Amygdala (tissue), 56 donors: ENCODE results near the gene GABRB1.

ENCODE experiments used
- DNase-seq, 56 donors: peaks; one replicate each; lab custom pipeline; 2025; lab: John Stamatoyannopoulos, UW

GABRB1 gene

DNA sequence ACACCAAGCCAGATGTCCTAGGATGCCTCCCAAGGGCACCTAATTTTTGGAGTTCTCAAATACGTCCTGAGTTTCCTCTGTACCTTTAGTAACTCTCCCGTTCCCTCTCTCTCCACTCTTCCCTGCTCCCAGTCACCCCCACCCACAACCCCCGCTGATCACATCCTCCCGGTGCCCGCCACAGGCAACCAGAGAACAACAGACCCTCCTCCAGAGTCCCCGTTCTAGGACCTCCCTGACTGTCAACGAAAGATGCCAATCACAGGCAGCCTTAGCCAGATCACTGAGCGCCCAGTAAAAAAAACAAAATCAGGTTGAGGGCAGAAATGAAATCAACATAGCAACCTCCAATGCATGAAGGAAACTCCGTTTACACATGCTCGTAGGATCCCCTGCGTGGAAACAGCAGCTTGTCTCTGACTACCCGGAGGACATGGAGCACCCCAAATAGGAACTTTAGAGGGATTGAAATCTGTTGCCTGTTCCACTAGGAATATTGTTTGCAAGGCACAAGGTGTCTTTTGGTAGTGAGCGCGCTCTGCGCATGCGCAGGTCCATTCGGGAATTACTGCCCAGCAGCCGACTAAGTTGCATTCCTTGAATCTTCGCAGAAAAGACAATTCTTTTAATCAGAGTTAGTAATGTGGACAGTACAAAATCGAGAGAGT lies at the start of gene GABRB1:
Gene GABRB1, plus strand, starts transcription at position 557 of the 668 bp plus-strand sequence.
- DNase-seq: peak in 55 of 56 donors; percentile 8 to 82 (median 53)

DNA sequence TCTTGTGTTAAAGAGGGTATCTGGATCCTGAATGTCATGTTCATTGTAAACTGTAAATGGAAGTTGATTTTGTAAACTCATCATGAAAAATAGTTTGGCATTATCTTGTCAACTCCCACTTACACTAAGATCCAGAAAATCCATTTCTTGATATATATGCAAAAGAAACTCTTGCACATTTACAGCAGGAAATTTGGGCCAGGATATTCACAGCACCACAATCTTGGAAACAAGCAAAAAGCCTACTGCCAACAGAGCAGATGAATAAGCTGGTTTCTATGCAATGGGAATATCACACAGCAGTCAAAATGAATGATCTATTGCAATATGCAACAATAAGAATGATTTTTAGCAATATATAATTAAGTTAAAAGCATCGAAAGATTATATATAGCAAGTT lies 46.6 kb upstream of the GABRB1 start:
- DNase-seq: no peak

DNA sequence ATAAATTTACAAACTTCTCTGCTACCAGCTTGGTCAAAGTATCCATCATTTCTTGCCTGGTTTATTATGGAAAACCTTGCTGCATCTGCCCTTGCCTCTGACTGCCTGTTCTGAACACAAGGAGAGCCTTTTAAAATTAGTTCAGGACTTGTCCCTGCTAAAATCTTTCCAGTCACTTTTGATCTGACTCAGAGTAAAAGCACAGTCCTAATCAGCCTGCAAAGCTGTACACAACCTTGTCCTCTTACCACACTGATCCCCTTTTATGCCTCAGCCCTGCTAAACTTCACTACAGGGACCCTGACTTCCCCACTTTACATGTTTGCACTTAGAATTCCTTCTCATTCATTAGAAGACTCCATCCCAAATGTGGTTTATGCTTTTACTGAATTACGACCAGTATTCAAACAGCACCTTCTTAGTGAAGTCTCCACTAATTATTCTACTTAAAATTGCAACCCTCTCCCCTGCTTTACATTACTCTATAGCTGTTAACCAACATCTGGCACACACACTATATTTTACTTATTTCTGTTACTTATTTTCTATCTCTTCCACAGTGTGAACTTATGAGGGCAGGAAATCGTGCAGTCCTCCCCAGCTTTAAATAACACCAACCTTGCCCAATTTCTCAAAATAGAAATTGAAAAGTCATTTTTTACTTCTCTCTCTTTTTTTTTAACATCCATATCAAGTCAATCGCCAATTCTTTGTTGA lies 44.3 kb upstream of the GABRB1 start:
- DNase-seq: no peak

DNA sequence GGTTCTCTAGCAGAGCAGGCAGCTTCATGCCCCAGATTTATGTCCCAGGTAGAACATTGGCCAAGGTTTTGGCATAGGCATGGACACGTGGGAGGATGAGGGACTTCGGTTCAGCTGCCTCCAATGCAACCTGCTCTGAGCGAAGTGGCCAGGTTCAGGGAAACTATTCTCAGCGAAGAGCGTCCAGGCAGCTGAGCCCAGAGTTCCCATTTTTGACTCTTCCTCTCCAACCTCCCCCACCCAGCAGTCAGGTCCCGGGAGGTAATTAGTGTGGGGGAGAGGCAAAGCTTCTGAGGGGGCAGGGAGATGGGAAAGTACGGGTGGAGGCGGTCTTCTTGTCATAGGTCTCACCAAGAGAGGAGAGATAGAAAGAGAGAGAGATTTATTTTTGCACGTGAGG lies 39.0 kb upstream of the GABRB1 start:
- DNase-seq: peak in 1 of 56 donors; percentile 27

DNA sequence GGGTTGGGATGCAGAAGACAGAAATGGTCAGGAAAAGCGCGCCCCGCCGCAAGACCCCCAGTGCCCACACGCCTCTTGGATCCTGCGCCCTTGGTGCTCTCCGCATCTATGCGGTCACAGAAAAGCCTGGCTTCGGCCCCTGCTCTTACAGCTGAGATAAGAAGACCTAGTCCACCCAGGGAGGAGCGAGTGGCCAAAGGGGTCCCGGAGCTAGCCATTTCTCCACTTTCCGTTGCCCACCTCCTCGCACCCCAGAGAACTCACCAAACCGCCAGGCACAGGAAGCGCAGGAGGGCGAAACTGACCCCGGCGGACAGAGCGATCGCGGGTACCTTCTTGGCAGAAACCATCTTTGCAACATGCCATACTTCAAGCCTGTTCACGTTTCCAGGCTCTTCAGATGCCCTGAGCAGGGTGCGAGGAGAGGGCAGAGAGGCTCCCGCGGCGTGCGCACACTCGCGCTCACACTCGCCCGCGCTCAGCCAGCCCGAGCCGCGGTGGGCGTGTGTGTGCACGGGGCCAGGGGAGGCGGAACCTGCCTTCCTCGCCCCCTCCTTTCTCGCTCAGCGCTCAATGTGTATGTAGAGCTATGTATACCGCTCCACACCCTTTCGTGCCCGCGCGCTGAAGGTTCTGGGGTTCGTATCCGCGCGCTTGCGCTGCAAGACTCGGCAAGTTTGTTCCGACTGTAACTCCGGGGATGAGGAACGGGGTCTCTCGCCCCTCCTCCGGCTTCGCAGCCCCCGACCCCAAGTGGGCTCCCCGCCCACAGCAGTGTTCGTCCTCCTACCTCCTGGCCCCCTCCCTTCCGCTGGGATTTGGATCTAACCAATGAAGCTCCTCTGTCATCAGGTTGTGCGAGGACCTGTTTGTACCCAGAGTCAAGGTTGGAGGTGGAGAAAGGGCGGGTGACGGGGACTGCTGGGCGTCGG lies 38.0 kb upstream of the GABRB1 start, which contains the start of gene GABRA4:
Gene GABRA4, minus strand, starts transcription at position 507 of the 932 bp plus-strand sequence. Its CDS starts 157 bp downstream, at position 350.
- peak in 37 of 56 donors; percentile 4 to 60 (median 25) for DNase-seq

DNA sequence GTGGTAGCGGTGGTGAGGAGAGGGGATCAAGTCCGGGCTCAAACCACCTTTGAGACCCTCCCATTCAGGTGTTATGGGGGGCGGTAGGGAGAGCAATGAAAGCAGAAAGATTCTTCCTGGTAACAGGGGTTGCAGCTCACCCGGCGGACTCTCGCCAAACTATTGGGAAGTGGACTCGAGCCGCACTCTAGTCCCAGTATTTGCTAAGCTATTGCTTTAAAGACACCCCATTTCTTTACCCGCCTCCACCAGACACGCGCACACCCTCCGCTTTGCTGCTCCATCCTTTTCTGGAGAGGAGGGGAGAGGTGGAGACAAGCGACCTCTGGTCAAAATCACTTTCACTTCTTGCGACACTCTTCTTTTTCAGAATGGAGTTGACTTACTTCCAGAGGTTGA lies 37.4 kb upstream of the GABRB1 start:
- DNase-seq: peak in 9 of 56 donors; percentile 0 to 42 (median 9)

DNA sequence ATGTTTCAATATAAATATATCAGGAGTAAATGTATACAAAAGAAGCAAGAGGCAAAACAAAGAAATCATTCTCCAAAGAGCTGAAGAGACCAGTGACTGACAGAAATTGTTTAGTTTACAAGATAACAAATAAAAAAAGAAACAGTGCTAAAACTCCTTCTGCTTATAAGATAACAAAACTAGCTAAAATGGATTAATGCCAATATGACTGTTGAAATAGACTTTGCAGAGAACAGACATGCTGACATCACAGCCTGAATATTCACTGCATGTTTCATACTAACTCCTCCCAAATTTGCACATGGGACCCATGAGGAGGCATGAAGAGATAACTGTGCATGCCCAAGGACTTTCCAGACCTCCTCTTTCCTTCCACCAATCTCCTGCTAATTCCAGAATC lies 31.8 kb upstream of the GABRB1 start:
- DNase-seq: no peak

DNA sequence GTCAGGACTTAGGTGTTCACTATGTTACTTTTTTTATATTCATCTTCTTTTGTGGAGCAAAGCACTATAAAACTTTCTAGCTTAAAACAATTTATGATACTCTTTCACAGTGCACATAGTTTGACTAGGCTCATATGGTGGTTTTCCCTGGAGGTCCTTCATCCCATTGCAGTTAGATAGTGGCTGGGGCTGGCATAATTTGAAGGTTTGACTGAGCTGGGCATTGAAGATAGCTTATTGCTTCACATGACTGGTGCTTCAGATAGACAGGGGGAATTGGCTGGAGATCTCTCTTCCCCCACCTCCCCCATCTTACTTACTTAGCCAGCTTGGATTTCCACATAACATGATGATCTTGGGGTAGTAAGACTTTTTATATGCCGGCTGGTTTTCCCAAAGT lies 31.0 kb upstream of the GABRB1 start:
- DNase-seq: no peak

DNA sequence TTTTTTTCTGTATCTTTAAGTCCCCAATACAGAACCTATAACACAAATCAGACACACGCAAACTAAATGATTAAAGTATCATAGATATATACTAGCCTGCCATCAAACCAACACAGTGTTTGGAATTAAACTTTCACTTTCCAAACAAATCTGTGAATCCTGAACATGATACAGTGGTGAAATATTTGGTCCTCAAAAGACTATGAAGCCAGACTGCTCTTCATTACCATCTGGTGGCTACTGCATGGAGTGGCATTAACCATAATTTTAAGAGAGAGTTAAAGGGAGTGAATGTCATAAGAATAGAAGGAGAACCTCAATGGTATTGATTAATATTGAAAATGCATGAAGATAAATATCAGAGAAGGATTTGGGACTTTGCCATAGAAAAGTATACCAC lies 28.8 kb upstream of the GABRB1 start:
- DNase-seq: no peak

DNA sequence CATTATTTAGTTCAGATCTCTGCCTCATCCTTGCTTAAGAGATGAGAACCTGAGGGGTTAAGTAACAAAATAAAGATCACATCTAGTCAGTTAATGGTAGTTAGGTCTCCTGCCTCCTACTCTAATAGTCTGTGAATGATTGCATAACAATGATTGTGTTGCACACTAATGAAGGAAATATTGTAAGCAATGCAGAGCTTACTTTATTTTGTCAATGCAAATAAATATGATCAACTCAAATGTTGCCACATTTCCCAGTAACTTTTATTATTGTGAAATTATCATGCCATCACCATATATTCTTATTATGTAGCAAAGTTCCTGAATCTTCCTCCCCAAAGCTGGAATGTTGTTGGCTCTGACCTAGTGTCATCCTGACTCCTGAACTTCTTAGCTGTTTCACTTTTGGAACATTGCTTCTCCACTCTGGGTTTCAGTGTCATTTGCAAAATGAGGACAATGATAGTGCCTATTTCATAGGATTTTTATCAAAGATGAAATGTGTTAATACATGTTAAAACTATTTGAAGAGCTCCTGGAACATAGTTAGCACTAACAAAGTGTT lies 20.9 kb upstream of the GABRB1 start:
- no peak for DNase-seq

DNA sequence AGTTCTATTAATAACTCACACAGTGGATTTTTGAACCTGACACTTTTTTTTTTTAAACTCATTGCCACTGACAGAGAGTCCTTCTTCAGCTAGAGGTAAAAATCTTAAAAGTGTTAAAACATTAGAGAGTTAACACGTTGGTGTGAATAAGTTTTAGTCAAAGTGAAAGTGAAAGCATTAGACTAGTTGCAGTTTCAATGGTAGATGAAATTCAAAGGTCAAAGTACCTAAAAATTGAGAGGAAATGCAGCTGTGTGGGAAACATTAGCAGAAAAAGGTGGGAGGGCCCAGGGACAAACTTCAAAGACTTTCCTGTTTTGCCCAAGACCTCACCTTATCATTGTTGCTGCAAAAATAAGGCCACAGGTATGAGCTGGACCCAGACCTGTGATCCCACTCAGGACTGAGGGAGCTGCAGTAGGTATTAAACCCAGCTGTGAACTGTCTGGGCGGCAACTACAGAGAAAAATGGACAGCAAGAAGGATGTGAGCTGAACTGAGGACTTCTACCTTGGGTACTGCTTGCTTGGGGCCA lies 20.4 kb upstream of the GABRB1 start:
- DNase-seq: no peak

DNA sequence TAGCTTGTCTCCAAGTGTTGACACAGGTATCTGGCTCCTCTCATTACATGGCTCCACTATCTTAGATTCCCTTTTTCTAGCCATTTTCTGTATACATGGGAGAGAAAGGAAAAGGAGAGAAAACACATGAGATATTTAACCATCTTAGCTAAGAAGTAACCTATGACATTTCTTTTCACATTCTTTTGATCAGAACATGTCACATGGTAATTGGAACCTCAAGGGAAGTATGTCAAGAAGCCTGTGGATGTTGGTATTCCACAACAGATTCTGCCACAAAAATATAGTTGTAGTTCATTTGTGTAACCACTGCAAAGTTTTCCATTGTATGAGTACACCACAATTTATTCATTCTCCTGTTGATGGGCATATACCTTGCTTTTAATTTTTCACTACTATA lies 18.7 kb upstream of the GABRB1 start:
- DNase-seq: no peak

DNA sequence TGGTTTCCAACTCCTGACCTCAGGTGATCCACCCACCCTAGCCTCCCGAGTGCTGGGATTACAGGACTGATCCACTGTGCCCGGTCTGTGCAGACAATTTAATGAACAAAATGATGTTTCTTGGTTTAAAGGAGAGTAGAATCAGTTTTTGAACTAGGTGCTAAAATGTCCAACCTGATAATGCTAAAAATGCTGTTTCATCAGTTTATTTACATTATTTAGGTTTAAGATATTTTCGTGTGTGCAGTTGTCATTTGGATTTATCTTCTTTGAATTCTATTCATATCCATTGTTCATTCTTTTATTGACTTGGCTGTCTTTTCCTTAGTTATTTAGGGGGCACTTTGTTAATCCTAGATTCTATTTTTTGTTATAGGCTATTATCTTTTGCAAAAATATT lies 18.0 kb upstream of the GABRB1 start:
- DNase-seq: no peak

DNA sequence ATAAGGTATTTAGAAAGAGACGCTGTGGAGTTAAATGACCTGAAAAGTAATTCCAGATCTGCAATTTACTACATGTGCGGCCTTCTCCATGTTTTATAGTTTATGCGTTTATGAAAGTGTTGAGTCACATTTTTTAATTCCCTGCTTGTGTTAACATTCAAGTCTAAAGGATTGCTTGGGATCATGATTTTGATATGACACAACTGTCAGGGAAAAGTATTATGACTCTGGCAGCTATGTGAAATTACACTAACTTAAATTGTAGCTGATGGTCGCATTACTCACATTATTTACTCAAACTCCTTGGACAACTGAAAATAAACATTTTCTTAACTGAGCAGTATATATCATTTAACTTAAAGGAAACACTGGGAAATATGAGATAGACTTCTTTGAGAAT lies 14.3 kb upstream of the GABRB1 start:
- no peak for DNase-seq

DNA sequence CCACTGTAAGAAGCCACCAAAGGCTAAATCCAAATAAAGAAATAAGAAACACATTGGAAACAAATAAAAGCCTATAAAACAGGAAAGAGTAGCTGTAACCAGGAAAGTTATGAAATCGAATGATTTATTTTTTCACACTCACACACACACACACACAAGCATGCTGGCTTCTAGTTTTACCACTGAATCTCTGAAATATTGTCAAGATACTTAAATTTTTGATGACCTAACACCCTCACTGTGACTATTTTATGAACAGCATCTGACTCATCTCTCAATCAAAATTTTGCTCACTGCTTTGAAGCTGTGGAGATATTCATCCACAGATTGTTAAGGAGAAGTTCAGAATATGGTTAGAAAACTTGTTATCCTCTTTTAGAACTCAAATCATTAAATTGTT lies 13.9 kb upstream of the GABRB1 start:
- no peak for DNase-seq

DNA sequence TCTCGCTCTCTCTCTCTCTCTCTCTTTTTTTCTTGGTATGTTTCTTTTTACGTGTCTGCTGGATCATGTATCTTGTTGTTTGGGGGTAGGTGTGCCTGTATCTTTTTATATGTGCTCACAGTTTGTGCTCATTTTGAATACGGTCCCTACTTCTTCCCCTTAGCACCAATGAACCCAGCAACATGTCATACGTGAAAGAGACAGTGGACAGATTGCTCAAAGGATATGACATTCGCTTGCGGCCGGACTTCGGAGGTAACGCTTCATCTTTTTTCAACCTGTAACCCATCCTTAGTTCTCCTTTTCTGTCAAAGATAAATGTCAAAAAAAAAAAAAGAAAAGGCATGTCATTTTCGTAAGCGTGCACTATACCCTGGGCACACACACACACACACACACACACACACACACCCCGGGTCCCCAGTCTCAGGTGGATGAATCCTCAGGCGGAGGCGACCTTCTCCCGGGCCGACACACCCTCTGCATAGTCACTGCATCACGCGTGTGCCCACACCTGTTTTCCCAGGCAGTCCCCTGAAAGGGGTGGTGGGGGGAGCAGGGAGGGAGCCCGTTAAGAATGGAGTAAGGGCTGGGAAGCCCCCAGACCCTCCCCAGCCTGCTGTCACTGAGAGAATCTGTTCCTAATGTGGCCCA lies 511 bp downstream of the GABRB1 start:
- DNase-seq: peak in 14 of 56 donors; percentile 0 to 57 (median 34)

DNA sequence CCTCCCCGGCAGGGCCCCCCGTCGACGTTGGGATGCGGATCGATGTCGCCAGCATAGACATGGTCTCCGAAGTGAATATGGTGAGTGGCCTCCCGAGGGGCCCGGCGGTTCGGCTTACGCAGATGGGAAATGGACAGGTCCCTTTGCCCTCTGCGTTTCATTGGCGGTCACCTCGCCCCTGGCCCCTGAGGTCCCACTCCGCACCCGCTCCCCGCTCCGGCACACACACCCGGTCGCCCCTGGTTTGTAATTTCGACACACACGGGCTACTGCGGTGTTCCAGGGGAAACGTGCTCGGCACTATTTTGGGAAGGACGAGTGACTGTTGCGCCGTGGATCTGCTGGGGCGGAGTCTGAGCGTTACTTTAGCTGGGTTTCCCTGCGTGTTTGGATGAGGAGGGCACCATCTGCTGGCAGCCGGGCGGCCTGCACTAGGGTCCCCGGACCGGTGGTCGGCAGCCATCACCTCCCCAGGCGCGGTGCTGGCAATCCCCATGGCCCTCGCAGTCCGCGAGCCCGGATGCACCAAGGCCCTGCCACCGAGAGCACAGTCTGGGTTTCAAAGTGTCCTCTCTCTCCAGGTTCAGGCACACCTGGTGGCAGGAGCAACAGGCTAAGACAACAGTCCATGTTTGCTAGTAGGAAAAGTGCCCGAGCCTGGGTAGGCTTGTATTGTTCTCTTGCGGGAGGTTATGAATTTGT lies 1.2 kb downstream of the GABRB1 start:
- peak; percentile 3 to 82 (median 64) for DNase-seq

DNA sequence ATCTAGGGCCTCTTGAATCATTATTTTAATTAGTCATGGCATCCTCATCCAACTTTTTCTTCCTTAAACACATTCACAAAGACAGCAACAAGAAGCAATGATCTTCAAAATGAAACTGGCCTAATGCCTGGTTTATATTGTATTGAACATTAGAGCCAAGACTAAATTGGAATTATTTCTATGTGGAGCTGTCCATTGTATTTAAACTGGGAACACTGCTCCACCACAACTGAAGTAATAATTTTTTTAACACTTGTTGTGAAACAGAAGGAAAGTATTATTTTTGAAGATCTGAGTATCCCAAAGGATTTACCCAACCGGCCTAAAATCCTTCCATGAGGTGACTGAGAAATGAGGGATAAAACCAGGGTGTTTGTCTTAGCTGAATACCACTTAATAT lies 6.9 kb downstream of the GABRB1 start:
- no peak for DNase-seq

DNA sequence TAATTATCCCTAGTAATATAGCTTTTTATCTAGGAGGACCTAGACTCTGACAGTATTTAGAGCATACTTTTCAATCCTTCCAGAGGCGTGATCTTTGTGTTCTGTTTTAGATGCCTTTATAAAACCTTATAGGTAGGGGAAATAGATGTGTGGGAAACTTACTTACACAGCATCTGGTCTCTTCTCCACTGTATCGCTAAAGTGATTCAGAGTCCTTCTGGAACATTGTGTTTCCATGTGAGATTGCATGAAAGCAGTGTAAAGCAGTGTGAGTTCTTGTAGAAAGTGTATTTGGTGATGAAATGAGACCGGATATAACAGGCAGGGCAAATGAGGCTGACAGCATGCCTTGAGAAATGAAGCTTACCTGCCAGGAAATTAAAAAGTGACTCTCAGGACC lies 9.5 kb downstream of the GABRB1 start:
- no peak for DNase-seq
